Fibroblast of pulmonary artery (primary cell): ENCODE data around the gene GPS2.

Source experiments
- DNase-seq: peaks from one replicate; pipeline ENCODE4 v3.0.0-alpha.2; 2010; ENCODE audit warnings: low read depth
- H3K4me3 ChIP-seq: replicated peaks from 2 replicates; pipeline ENCODE4 v1.5.1; 2011; ENCODE audit warnings: low read depth, mild to moderate bottlenecking, control low read depth, low read length, moderate library complexity
- CTCF ChIP-seq: IDR thresholded peaks from 2 replicates; pipeline ENCODE4 v1.5.1; 2011; ENCODE audit warnings: mild to moderate bottlenecking, control low read depth, low read length, inconsistent platforms; ENCODE audit errors: missing control alignments

GPS2 gene

GRCh38 chr17:7295230-7296180 lies 19.7 kb downstream of the GPS2 start:
- no peak overlapping the region for H3K4me3 ChIP-seq
- no peak for DNase-seq
- TF ChIP-seq CTCF = no peak

GRCh38 chr17:7294614-7295153 lies 20.5 kb downstream of the GPS2 start, which contains the start of gene YBX2:
YBX2 (minus strand) TSS chr17:7294639; CDS start chr17:7294500, 139 bp downstream.
- no peak for DNase-seq
- no peak within 1 kb of the TSS for H3K4me3 ChIP-seq
- no peak for TF ChIP-seq CTCF

- H3K4me3 ChIP-seq = no peak overlapping the region
- no peak for DNase-seq
- no peak for TF ChIP-seq CTCF
Measured at GRCh38 chr17:7293816-7294613, 21.1 kb downstream of the GPS2 start.

- DNase-seq = peak; percentile 57
Measured at GRCh38 chr17:7293159-7293558, 22.0 kb downstream of the GPS2 start.

GRCh38 chr17:7292729-7293128 lies 22.4 kb downstream of the GPS2 start:
- DNase-seq = no peak
- H3K4me3 ChIP-seq = no peak overlapping the region
- TF ChIP-seq CTCF = no peak

More at GRCh38 chr17:7293159-7293558, 22.0 kb downstream of the GPS2 start:
- no peak overlapping the region for H3K4me3 ChIP-seq
- no peak for TF ChIP-seq CTCF

- H3K4me3 ChIP-seq = no peak overlapping the region
- DNase-seq = no peak
- TF ChIP-seq CTCF = no peak
Measured at GRCh38 chr17:7292194-7292593, 23.0 kb downstream of the GPS2 start.
